HEK293T (cell line): ENCODE data around the gene SHROOM1.

Experiments used
- ARNT ChIP-seq: fragments of 450-650 bp; IDR thresholded peaks from 2 replicates; pipeline ENCODE4 v1.6.1; 2017; ENCODE audit warnings: mild to moderate bottlenecking
- BHLHE40 ChIP-seq: fragments of 450-650 bp; IDR thresholded peaks from 2 replicates; pipeline ENCODE4 v1.6.1; 2016; ENCODE audit warnings: mild to moderate bottlenecking, moderate library complexity, borderline replicate concordance
- CTBP1 ChIP-seq: fragments of 450-650 bp; IDR thresholded peaks from 2 replicates; pipeline ENCODE4 v1.6.1; 2016; ENCODE audit warnings: borderline replicate concordance
- FOXK2 ChIP-seq: fragments of 450-650 bp; IDR thresholded peaks from 2 replicates; pipeline ENCODE4 v1.6.1; 2016; ENCODE audit warnings: mild to moderate bottlenecking
- FOXM1 ChIP-seq: fragments of 450-650 bp; IDR thresholded peaks from 2 replicates; pipeline ENCODE4 v1.6.1; 2017; ENCODE audit warnings: mild to moderate bottlenecking, borderline replicate concordance
- L3MBTL2 ChIP-seq: fragments of 450-650 bp; conservative IDR thresholded peaks from 2 replicates; pipeline ENCODE4 v1.6.1; 2016; ENCODE audit warnings: mild to moderate bottlenecking
- LEF1 ChIP-seq: fragments of 450-650 bp; IDR thresholded peaks from 2 replicates; pipeline ENCODE4 v1.6.1; 2017; ENCODE audit warnings: mild to moderate bottlenecking, borderline replicate concordance
- NFRKB ChIP-seq: fragments of 450-650 bp; IDR thresholded peaks from 2 replicates; pipeline ENCODE4 v1.6.1; 2016; ENCODE audit warnings: mild to moderate bottlenecking, moderate library complexity
- SP1 ChIP-seq: fragments of 450-650 bp; IDR thresholded peaks from 2 replicates; pipeline ENCODE4 v1.6.1; 2017
- SUZ12 ChIP-seq: fragments of 450-650 bp; IDR thresholded peaks from 2 replicates; pipeline ENCODE4 v1.6.1; 2016; ENCODE audit warnings: mild to moderate bottlenecking
- TARDBP ChIP-seq: fragments of 450-650 bp; IDR thresholded peaks from 2 replicates; pipeline ENCODE4 v1.6.1; 2016
- ZNF384 ChIP-seq: fragments of 450-650 bp; IDR thresholded peaks from 2 replicates; pipeline ENCODE4 v1.6.1; 2016

DNA sequence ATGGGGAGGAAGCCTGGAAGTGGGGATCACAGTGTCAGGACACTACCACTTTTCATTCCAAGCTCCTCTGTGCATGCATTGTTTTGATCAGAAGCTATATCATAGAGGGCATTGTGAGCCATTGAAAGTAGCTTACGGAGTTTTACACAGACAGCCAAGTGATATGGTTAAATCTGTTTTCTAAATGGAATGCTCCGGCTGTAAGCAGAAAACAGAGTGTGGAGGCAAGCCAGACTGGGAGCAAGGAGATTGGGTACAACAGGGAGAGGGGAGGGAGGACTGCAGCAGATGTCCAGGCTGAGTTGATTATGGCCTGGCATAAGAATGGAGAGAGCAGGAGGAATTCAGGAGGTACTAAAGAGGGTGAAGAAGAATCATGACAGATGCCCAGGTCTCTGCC, 32.8 kb downstream of the SHROOM1 start:
- no peak for TF ChIP-seq L3MBTL2
- TF ChIP-seq BHLHE40, result no peak
- no peak for TF ChIP-seq CTBP1
- TF ChIP-seq SP1, result no peak
- no peak for TF ChIP-seq ARNT
- no peak for TF ChIP-seq FOXM1
- no peak for TF ChIP-seq SUZ12
- no peak for TF ChIP-seq ZNF384
- TF ChIP-seq TARDBP, result no peak
- TF ChIP-seq NFRKB, result no peak
- no peak for TF ChIP-seq LEF1
- TF ChIP-seq FOXK2, result no peak
